Keratinocyte (primary cell): ENCODE data around the gene SLC13A5. TPM values are rescaled to one million over a fixed set of nuclear protein-coding genes. Genes with fewer than 3 reads are reported as not detected.
"Not testable (repeated sequence)": the region's sequence is repeated elsewhere in the genome, so short reads cannot be mapped to it uniquely, and the experiment has no call there.

ENCODE experiments used
- DNase-seq: peaks from one replicate; pipeline ENCODE4 v3.0.0-alpha.2; 2011; ENCODE audit warnings: low read depth, missing footprints, low spot score
- FAIRE-seq: peaks from 2 replicates; lab custom pipeline; 2011; peaks lifted over from hg19 to GRCh38; lab: Jason Lieb, UNC
- H2AFZ ChIP-seq: 2 replicates; pipeline ENCODE4 v1.6.0; 2012; ENCODE audit warnings: low read length, control low read depth, inconsistent platforms; ENCODE audit not compliant: control insufficient read depth
- H3K27ac ChIP-seq: 2 replicates; pipeline ENCODE4 v1.5.1; 2011; ENCODE audit warnings: low read length; ENCODE audit not compliant: control insufficient read depth, insufficient read depth
- H3K27me3 ChIP-seq: 3 replicates; pipeline ENCODE4 v1.6.0; 2011; ENCODE audit warnings: low read length; ENCODE audit not compliant: control insufficient read depth, insufficient read depth; ENCODE audit errors: extremely low read depth
- H3K36me3 ChIP-seq, 2 experiments: 2 replicates in 1 of 2; 3 replicates in 1 of 2; pipeline ENCODE4 v1.5.1; 2011; ENCODE audit warnings: low read length in 2 of 2, mild to moderate bottlenecking in 1 of 2; ENCODE audit not compliant: control insufficient read depth in 2 of 2, insufficient read depth in 2 of 2; ENCODE audit errors: extremely low read depth in 1 of 2
- H3K4me1 ChIP-seq: 3 replicates; pipeline ENCODE4 v1.5.1; 2011; ENCODE audit warnings: low read length; ENCODE audit not compliant: control insufficient read depth, insufficient read depth; ENCODE audit errors: extremely low read depth
- H3K4me2 ChIP-seq: 3 replicates; pipeline ENCODE4 v1.6.0; 2011; ENCODE audit warnings: low read depth, low read length; ENCODE audit not compliant: control insufficient read depth, insufficient read depth; ENCODE audit errors: extremely low read depth
- H3K4me3 ChIP-seq, 3 experiments: fragments of 200-600 bp in 1 of 3; sonication (generic) in 1 of 3; 2 replicates in 2 of 3; 3 replicates in 1 of 3; pipeline ENCODE4 v1.5.1; 2011 to 2016; ENCODE audit warnings: low read length in 3 of 3, mild to moderate bottlenecking in 3 of 3, control low read depth in 2 of 3, inconsistent platforms in 1 of 3, low read depth in 1 of 3, mixed read lengths in 1 of 3, mixed run types in 1 of 3, moderate library complexity in 1 of 3; ENCODE audit not compliant: control insufficient read depth in 2 of 3, insufficient read depth in 2 of 3; ENCODE audit errors: extremely low read depth in 1 of 3
- H3K79me2 ChIP-seq: 2 replicates; pipeline ENCODE4 v1.6.0; 2012; ENCODE audit warnings: low read length; ENCODE audit not compliant: control insufficient read depth, insufficient read depth
- H3K9ac ChIP-seq: 3 replicates; pipeline ENCODE4 v1.6.0; 2011; ENCODE audit warnings: low read length; ENCODE audit not compliant: control insufficient read depth, insufficient read depth; ENCODE audit errors: extremely low read depth
- H3K9me1 ChIP-seq: 3 replicates; pipeline ENCODE4 v1.6.0; 2011; ENCODE audit warnings: low read length; ENCODE audit not compliant: control insufficient read depth, insufficient read depth; ENCODE audit errors: extremely low read depth
- H3K9me3 ChIP-seq: 2 replicates; pipeline ENCODE4 v1.5.1; 2012; ENCODE audit warnings: low read depth, low read length; ENCODE audit not compliant: control insufficient read depth
- H4K20me1 ChIP-seq: 3 replicates; pipeline ENCODE4 v1.6.0; 2011; ENCODE audit warnings: low read length; ENCODE audit not compliant: control insufficient read depth, insufficient read depth; ENCODE audit errors: extremely low read depth
- CTCF ChIP-seq, 3 experiments: IDR thresholded peaks in 1 of 3; conservative IDR thresholded peaks in 1 of 3; optimal IDR thresholded peaks in 1 of 3; 2 replicates in 2 of 3; 3 replicates in 1 of 3; pipeline versions ENCODE3 to v1.5.1; 2011; ENCODE audit warnings: low read length in 3 of 3, mild to moderate bottlenecking in 3 of 3, moderate library complexity in 2 of 3, control low read depth in 1 of 3, inconsistent platforms in 1 of 3; ENCODE audit not compliant: insufficient read depth in 2 of 3; ENCODE audit errors: extremely low read depth in 1 of 3
- EZH2 ChIP-seq: IDR thresholded peaks from one replicate; pipeline ENCODE4 v1.6.1; 2012; ENCODE audit warnings: inconsistent platforms, mild to moderate bottlenecking, low read length, moderate library complexity
- dilution Hi-C: fragments of 300-500 bp; cut with MboI; formaldehyde crosslinking; loops from one replicate; pipeline ENCODE4 v1.7.0; 2020; ENCODE audit warnings: low sequenced_read_pairs; ENCODE audit not compliant: extremely low pct_ligation_motif_present
- polyA plus RNA-seq, 5 experiments: library from polyadenylated mRNA; depleted of rRNA in 3 of 5; stranded (reverse) in 3 of 5; stranded (forward) in 1 of 5; unstranded in 1 of 5; fragments of >200 nt; gene quantifications; 1 replicate in 1 of 5; 2 replicates in 3 of 5; 3 replicates in 1 of 5; pipeline versions ENCODE4 v1.2.1 to v1.2.3, GENCODE V29; 2011 to 2012; ENCODE audit warnings: missing spikeins in 2 of 5, low read depth in 1 of 5, low replicate concordance in 1 of 5

Gene SLC13A5
- polyA plus RNA-seq, 1 donor (not counting 4 experiments of a cell fraction or from before 2014, with no cell fraction given) = 0.14 TPM

- DNase-seq (no peak), FAIRE-seq (no peak)
- Histone ChIP-seq H3K9me1 (no peaks in the 10 kb centered on the region), H3K36me3 (no peaks in the 10 kb centered on the region), H3K27ac (no peak overlapping the region), H3K4me2 (peak overlapping the region; percentile 70), H3K9ac (peak overlapping the region; percentile 44), H2AFZ (peak overlapping the region; percentile 51), H3K79me2 (no peaks in the 10 kb centered on the region), H3K4me1 (peaks cover 32% of the 10 kb centered on the region), H4K20me1 (no peaks in the 10 kb centered on the region), H3K27me3 (no peaks in the 10 kb centered on the region), H3K4me3 (peak overlapping the region in 2 of 3 experiments; percentile 45 to 60), H3K9me3 (no peaks in the 10 kb centered on the region)
- no peak for TF ChIP-seq CTCF (optimal IDR thresholded peaks at IDR 0.05 in 1 of 3, IDR thresholded peaks at IDR 0.05 in 1 of 3, conservative IDR thresholded peaks at IDR 0.05 in 1 of 3; ENCODE audit: extremely low read depth in 1 of 3, insufficient read depth in 2 of 3, low read length in 3 of 3)
- no peak for TF ChIP-seq EZH2
- dilution Hi-C loops = no loop called here
These were observed 55.4 kb downstream of the SLC13A5 start for GRCh38 chr17:6657633-6658287.

GRCh38 chr17:6656797-6657632, 56.2 kb downstream of the SLC13A5 start:
- H4K20me1 ChIP-seq, dilution Hi-C loops, H3K9me1 ChIP-seq, H3K79me2 ChIP-seq, H3K27ac ChIP-seq, H3K9me3 ChIP-seq, FAIRE-seq, H3K36me3 ChIP-seq, H3K27me3 ChIP-seq, DNase-seq: not testable (repeated sequence)
- peaks cover 39% of the 10 kb centered on the region for H3K4me1 ChIP-seq
- peak overlapping the region; percentile 70 for H3K4me2 ChIP-seq
- H3K9ac ChIP-seq = peak overlapping the region; percentile 44
- peak overlapping the region; percentile 45 to 60 (median 49) for H3K4me3 ChIP-seq
- H2AFZ ChIP-seq = peak overlapping the region; percentile 51

GRCh38 chr17:6655732-6656361, 57.3 kb downstream of the SLC13A5 start:
- peak overlapping the region; percentile 26 to 79 (median 54) for H3K4me3 ChIP-seq
- H4K20me1 ChIP-seq, H3K27ac ChIP-seq, H3K79me2 ChIP-seq, dilution Hi-C loops, H3K27me3 ChIP-seq, FAIRE-seq, H3K9me1 ChIP-seq, H3K36me3 ChIP-seq, DNase-seq, H3K9me3 ChIP-seq, H2AFZ ChIP-seq: not testable (repeated sequence)
- peak overlapping the region; percentile 78 for H3K4me2 ChIP-seq
- H3K9ac ChIP-seq = peak overlapping the region; percentile 64
- H3K4me1 ChIP-seq = peaks cover 43% of the 10 kb centered on the region
